Thoracic aorta (tissue), 2 donors: ENCODE measurements around the gene QARS1. TPM values are rescaled to one million over a fixed set of nuclear protein-coding genes. Genes with fewer than 3 reads are reported as not detected.

ENCODE experiments used
- ATAC-seq: fragments of 150-250 bp; one replicate; pipeline ENCODE4 v1.8.0; 2017; ENCODE audit warnings: low read depth; ENCODE audit not compliant: insufficient number of reproducible peaks, low FRiP score
- DNase-seq: peaks from one replicate; pipeline ENCODE4 v3.0.0-alpha.2; 2020; ENCODE audit warnings: low spot score
- H3K27ac ChIP-seq, 2 donors: fragments of 200-600 bp; sonication (generic); 1 replicate in 1 of 2; 2 replicates in 1 of 2; pipeline ENCODE4 v1.5.1; 2016; ENCODE audit warnings: mild to moderate bottlenecking in 2 of 2, moderate library complexity in 2 of 2
- H3K27me3 ChIP-seq: fragments of 200-600 bp; sonication (generic); replicated peaks from 2 replicates; pipeline ENCODE4 v1.6.0; 2016; ENCODE audit warnings: mild to moderate bottlenecking; ENCODE audit not compliant: insufficient read depth
- H3K36me3 ChIP-seq: fragments of 200-600 bp; sonication (generic); one replicate; pipeline ENCODE4 v1.5.1; 2016
- H3K4me1 ChIP-seq, 2 donors: fragments of 200-600 bp; sonication (generic); 1 replicate in 1 of 2; 2 replicates in 1 of 2; pipeline versions ENCODE4 v1.5.1 to v1.6.0; 2016; ENCODE audit warnings: low read depth in 2 of 2, mild to moderate bottlenecking in 1 of 2; ENCODE audit not compliant: control insufficient read depth in 1 of 2
- H3K4me3 ChIP-seq: fragments of 200-600 bp; sonication (generic); 2 replicates; pipeline ENCODE4 v1.5.1; 2016; ENCODE audit warnings: mild to moderate bottlenecking
- H3K9me3 ChIP-seq: fragments of 200-600 bp; sonication (generic); 2 replicates; pipeline ENCODE4 v1.5.1; 2016
- total RNA-seq, 2 donors: library from RNA; depleted of rRNA; stranded (reverse); fragments of >200 nt; gene quantifications; one replicate each; pipeline versions ENCODE4 v1.1.0 to v1.2.3, GENCODE V29; 2016
- TF ChIP-seq, protein P1 (sequence below): fragments of 200-600 bp; sonication (generic); IDR thresholded peaks from one replicate; pipeline ENCODE4 v1.5.1; 2019; ENCODE audit warnings: antibody characterized with exemption

Gene QARS1
- total RNA-seq, 2 donors from 2014 or later: 143 to 179 TPM

DNA sequence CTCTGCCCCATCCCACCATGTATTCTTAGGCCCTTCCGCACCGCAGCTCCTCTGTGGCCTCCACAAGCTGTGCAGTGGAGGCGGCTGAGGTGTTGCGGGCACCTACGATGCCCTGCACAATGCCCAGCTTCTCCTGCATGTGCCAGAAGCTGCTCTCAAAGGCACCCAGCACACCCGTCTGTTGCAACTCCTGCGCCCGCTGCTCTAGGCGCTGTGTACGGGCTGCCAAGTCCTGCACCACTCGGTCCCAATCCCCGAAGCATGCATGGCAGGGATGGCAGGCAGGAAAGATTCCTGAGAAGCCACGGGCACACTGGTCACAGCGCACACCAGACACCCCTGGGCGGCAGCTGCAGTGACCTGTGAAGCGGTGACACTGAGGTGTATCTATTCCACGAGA is 19.1 kb upstream of the QARS1 start:
- no peaks in the 10 kb centered on the region for H3K9me3 ChIP-seq
- H3K4me3 ChIP-seq: no peak overlapping the region
- H3K27me3 ChIP-seq: no peaks in the 10 kb centered on the region
- no peak for DNase-seq
- H3K27ac ChIP-seq: no peak overlapping the region
- H3K4me1 ChIP-seq: peaks cover 14 to 16% of the 10 kb centered on the region in 2 donors
- ATAC-seq: no peak
- H3K36me3 ChIP-seq: peaks cover 59% of the 10 kb centered on the region
- TF ChIP-seq, protein P1, sequence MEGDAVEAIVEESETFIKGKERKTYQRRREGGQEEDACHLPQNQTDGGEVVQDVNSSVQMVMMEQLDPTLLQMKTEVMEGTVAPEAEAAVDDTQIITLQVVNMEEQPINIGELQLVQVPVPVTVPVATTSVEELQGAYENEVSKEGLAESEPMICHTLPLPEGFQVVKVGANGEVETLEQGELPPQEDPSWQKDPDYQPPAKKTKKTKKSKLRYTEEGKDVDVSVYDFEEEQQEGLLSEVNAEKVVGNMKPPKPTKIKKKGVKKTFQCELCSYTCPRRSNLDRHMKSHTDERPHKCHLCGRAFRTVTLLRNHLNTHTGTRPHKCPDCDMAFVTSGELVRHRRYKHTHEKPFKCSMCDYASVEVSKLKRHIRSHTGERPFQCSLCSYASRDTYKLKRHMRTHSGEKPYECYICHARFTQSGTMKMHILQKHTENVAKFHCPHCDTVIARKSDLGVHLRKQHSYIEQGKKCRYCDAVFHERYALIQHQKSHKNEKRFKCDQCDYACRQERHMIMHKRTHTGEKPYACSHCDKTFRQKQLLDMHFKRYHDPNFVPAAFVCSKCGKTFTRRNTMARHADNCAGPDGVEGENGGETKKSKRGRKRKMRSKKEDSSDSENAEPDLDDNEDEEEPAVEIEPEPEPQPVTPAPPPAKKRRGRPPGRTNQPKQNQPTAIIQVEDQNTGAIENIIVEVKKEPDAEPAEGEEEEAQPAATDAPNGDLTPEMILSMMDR: no peak

- H3K36me3 ChIP-seq: peaks cover 59% of the 10 kb centered on the region
- no peak overlapping the region for H3K4me3 ChIP-seq
- no peak for ATAC-seq
- TF ChIP-seq, protein P1: no peak
- no peak overlapping the region for H3K27ac ChIP-seq
- H3K9me3 ChIP-seq: no peaks in the 10 kb centered on the region
- no peaks in the 10 kb centered on the region for H3K27me3 ChIP-seq
- peaks cover 15 to 17% of the 10 kb centered on the region in 2 donors for H3K4me1 ChIP-seq
- no peak for DNase-seq
Measured at GRCh38 chr3:49122886-49123545, 18.5 kb upstream of the QARS1 start.

- no peak overlapping the region for H3K27ac ChIP-seq
- peaks cover 64% of the 10 kb centered on the region for H3K36me3 ChIP-seq
- peaks cover 15 to 17% of the 10 kb centered on the region in 2 donors for H3K4me1 ChIP-seq
- H3K27me3 ChIP-seq: no peaks in the 10 kb centered on the region
- H3K9me3 ChIP-seq: no peaks in the 10 kb centered on the region
- DNase-seq: no peak
- no peak overlapping the region for H3K4me3 ChIP-seq
- ATAC-seq: no peak
- TF ChIP-seq, protein P1: no peak
Measured at GRCh38 chr3:49122451-49122850, 17.9 kb upstream of the QARS1 start.

- no peaks in the 10 kb centered on the region for H3K27me3 ChIP-seq
- no peak for ATAC-seq
- H3K4me1 ChIP-seq: peaks cover 15 to 17% of the 10 kb centered on the region in 2 donors
- peaks cover 68% of the 10 kb centered on the region for H3K36me3 ChIP-seq
- TF ChIP-seq, protein P1: no peak
- no peaks in the 10 kb centered on the region for H3K9me3 ChIP-seq
- no peak for DNase-seq
- H3K4me3 ChIP-seq: no peak overlapping the region
- H3K27ac ChIP-seq: no peak overlapping the region
Measured at GRCh38 chr3:49122022-49122421, 17.5 kb upstream of the QARS1 start.

- DNase-seq: no peak
- Histone ChIP-seq H3K4me1 (peaks cover 15 to 17% of the 10 kb centered on the region in 2 donors), H3K9me3 (no peaks in the 10 kb centered on the region), H3K27me3 (no peaks in the 10 kb centered on the region), H3K36me3 (peaks cover 74% of the 10 kb centered on the region), H3K4me3 (peak overlapping the region; percentile 97), H3K27ac (peak overlapping the region; percentile 92 to 97)
- TF ChIP-seq, protein P1: no peak
- ATAC-seq: no peak
Measured at GRCh38 chr3:49121132-49121736, 16.7 kb upstream of the QARS1 start.
